Measurements from ENCODE around the gene CYP4A11.
"Not testable (repeated sequence)": the region's sequence is repeated elsewhere in the genome, so short reads cannot be mapped to it uniquely, and the experiment has no call there.

The CYP4A11 gene

GRCh38 chr1:46927249-46927835, 13.9 kb downstream of the CYP4A11 start:
- in situ Hi-C loops (cut with HindIII; ENCODE audit: low sequenced_read_pairs): no loop called here

- in situ Hi-C loops (cut with HindIII; ENCODE audit: low sequenced_read_pairs): no loop called here
Observed at GRCh38 chr1:46910790-46911189, 30.5 kb downstream of the CYP4A11 start.

- in situ Hi-C loops (cut with HindIII; ENCODE audit: low sequenced_read_pairs): no loop called here
Observed at GRCh38 chr1:46903481-46903880, 37.8 kb downstream of the CYP4A11 start.

- in situ Hi-C loops (cut with HindIII; ENCODE audit: low sequenced_read_pairs): no loop called here
Observed at GRCh38 chr1:46900401-46900800, 40.9 kb downstream of the CYP4A11 start.

- in situ Hi-C loops (cut with HindIII; ENCODE audit: low sequenced_read_pairs): not testable (repeated sequence)
Observed at GRCh38 chr1:46881656-46882055, 59.6 kb downstream of the CYP4A11 start.
